HG03432 (cell line): ENCODE measurements around the gene HOXB7.

ENCODE experiments used
- ATAC-seq: cut with Tn5 transposase; IDR thresholded peaks from one replicate; pipeline ENCODE4 v1.9.1; 2021; ENCODE audit warnings: mild to moderate bottlenecking, moderate library complexity; ENCODE audit not compliant: unreplicated experiment

Gene HOXB7

GRCh38 chr17:48596735-48597527 lies 13.9 kb downstream of the HOXB7 start:
- no peak for ATAC-seq

GRCh38 chr17:48596000-48596734 lies 14.7 kb downstream of the HOXB7 start:
- no peak for ATAC-seq

GRCh38 chr17:48595278-48595999 lies 15.4 kb downstream of the HOXB7 start:
- ATAC-seq = no peak

DNA sequence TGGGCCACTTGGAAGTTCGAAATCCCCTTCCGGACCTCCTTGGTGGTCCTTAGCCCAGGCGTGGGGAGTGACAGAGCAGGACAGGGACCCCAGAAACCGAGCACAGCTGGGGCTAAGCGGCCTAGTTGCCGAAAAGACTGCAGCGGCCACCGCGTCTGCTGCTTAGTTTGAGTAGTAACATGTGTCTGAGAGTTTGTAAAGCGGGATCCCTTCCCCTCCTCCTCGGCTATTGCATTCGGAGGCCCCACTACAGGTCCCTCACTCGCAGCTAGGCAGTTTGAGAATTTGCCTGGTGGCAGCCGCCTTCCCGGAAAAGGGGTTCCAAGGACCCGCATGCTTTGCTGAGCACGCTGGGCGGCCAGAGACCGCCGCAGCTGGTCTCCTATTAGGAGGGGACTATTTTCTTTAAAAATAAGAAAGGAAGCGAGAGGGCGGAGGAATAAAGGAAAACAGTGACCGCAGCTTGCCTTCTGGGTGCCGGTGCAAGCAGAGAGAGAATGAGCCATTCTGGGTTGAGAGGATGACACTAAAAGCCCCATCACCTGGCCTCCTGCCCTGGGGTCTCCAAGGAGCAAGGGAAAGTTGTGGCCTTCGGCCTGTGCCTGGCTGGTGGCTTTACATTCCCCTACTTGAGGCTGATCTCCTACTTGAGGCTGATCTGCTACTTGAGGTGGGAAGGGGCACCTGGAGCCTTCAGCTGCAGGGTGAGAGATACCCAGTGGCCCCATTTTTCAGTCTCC lies 16.1 kb downstream of the HOXB7 start:
- no peak for ATAC-seq

- no peak for ATAC-seq
Observed at GRCh38 chr17:48593840-48594537, 16.8 kb downstream of the HOXB7 start.

GRCh38 chr17:48593126-48593829 lies 17.5 kb downstream of the HOXB7 start, which contains the start of gene HOXB5:
HOXB5 (minus strand) TSS chr17:48593779; CDS start chr17:48593682, 97 bp downstream.
- no peak for ATAC-seq

- ATAC-seq = no peak
Observed at GRCh38 chr17:48592577-48592976, 18.2 kb downstream of the HOXB7 start.

DNA sequence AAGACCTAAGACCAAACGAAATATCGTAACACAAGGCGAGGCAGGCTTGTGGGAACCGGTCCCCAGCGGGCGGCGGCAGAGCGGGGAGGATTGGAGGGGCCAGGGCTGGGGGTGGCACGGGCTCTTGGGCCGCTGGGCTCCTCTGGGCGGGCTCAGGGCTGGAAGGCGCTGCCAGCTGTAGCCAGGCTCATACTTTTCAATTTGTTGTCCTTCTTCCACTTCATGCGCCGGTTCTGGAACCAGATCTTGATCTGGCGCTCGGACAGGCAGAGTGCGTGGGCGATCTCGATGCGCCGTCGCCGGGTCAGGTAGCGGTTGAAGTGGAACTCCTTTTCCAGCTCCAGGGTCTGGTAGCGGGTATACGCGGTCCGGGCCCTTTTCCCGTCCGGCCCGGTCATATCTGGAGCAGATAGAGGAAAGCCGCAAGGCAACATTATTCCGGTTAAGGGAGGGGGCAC lies 18.7 kb downstream of the HOXB7 start:
- ATAC-seq = no peak

GRCh38 chr17:48591255-48592056 lies 19.4 kb downstream of the HOXB7 start:
- no peak for ATAC-seq

DNA sequence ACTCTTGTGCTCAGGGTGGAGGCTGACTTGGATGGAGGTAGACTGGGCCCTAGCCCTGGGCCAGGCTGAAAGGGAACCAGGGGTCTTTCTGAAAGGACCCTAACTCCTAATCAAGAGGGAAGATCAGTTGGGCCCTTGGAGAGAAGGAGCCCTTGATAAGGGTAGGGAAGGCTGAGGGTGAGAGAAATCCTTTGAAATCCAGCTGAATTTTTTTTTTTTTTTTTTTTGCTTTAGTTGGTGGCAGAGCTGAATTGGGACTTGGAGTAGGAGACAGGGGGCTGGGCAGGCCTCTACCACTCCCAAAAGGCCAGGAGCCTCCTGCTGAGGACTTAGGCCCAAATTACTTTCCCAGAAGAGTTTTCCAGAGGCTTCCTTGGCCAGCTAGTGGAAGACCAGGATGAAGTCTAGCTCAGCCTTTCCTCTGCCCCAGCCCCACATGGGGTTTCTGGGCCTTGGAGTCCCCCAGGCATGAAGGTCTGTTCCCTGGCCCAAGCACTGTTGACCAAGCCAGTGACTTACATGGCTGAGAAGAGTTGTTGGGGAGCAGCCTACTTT lies 20.1 kb downstream of the HOXB7 start:
- ATAC-seq = no peak

GRCh38 chr17:48589831-48590606 lies 20.8 kb downstream of the HOXB7 start, which contains the start of gene HOXB3:
HOXB3 (minus strand) TSS chr17:48590241; CDS start chr17:48552474, 37,767 bp downstream.
- no peak for ATAC-seq

DNA sequence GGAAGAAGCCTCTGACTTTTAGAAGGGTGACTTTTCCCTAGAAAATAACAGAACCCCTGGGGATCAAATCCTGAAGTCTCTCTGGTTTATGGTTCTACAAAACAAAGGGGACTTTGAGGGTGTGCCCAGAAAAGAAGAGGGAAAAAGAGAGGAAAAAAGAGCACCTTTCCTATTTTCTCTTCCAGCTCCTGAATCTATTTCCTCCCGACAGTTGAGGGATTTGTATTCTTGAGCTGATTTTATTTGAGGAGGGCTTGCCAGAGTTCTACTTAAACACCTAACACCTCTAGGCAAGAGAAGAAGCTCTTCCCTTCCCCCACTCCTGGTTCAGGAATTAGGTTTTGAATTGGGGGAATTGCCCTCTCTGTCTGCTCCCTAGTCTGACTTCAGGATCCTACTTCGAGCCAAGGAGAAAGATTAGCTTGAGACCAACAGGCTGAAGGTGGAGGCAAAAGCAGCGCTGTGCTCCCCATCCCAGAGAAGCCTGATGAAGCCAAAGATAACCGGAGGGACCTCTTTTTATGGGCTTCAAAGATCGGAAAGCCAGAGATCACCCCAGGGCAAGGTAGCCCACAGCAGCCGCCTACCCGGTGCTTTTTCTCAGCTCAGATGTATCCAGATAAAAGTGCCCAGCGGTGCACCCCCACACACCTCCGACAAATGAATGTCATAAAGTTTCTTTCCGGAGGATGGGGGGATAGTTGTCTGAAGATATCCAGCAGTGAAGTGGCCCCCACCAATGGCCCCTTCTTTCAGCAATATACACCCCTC lies 21.6 kb downstream of the HOXB7 start:
- ATAC-seq = no peak

DNA sequence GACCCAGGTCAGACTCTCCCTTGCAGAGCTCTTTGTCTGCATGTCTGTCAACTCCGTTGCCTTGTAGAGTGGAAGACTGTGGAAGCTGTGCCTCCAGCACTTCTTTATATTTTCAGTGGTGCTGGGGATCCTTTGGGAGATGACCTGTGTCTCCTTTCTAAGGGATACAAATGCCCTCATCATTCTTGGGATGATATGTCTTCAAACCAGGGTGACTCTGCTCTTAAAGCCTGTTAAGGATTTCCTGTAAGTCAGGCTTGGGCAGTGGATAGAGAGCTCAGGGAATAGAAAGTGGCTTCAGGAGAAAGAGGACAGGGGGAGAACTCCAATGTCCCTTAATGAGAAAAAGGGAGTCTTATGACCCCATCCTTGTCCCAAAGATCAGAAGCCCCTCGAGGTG lies 22.3 kb downstream of the HOXB7 start:
- no peak for ATAC-seq

GRCh38 chr17:48588074-48588415 lies 22.8 kb downstream of the HOXB7 start:
- no peak for ATAC-seq

DNA sequence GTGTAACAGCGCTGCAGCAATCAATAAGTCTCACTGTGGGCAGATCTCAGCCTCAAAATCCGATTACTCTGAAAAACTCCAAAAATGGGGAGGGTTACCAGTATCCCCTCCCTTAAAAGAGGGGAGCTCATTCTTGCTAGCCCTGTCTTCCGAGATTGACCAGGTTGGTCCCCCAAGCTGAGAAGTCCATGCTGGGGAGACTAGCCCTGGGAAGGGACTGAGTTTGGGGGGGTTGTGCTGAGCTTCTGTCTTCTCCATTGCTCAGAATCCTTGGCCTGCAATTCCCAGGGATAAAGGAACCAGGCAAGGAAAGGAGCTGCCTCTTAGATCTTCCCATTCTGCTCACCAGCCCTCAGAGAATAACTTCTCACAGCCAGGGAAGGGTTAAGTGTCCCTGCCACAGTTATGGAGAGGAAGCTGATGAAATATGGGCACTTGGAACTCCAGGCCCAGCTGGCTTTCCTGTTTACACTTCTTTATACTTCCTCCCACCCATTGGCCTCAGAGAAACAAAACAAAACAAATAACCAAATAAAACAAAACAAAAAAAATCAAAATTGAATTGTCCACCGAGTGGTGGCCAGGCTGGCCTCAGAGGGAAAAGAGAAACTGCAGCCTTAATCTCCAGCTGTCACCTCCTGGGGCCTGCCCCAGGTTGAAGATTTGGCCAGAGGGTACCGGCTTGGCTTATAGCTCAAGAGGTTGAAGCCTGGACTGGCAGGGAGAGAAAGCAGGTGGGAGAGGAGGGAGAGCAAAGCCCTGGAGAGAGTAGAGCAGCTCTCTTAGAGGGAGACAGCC lies 23.3 kb downstream of the HOXB7 start:
- ATAC-seq = no peak
